ENCODE data around the gene PPIP5K1.
"Not testable (repeated sequence)": the region's sequence is repeated elsewhere in the genome, so short reads cannot be mapped to it uniquely, and the experiment has no call there.

DNA sequence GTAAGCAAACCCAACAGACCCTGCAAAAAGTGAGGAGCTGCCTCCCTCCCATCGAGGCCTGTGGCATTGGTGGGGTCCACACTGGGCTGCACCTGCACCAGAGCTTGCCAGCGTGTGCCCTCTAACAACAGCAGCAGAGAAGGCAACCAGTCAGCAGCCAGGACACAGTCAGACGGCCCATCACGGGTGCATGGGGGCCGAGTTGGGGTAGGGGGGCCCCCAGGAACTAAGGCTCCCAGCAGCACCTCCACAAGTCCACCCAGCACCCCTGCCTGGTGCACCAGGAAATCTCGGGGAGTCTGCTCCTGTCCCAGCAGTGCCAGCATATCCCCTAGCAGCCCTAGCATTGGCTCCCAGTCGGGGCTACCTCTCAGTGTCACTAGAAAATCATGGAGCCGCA is 27.7 kb upstream of the PPIP5K1 start:
- not testable (repeated sequence) for TF ChIP-seq EZH2 (IDR thresholded peaks at IDR 0.05; ENCODE audit: borderline replicate concordance, low read depth, low read length, poor library complexity, severe bottlenecking)
- TF ChIP-seq, protein P1, sequence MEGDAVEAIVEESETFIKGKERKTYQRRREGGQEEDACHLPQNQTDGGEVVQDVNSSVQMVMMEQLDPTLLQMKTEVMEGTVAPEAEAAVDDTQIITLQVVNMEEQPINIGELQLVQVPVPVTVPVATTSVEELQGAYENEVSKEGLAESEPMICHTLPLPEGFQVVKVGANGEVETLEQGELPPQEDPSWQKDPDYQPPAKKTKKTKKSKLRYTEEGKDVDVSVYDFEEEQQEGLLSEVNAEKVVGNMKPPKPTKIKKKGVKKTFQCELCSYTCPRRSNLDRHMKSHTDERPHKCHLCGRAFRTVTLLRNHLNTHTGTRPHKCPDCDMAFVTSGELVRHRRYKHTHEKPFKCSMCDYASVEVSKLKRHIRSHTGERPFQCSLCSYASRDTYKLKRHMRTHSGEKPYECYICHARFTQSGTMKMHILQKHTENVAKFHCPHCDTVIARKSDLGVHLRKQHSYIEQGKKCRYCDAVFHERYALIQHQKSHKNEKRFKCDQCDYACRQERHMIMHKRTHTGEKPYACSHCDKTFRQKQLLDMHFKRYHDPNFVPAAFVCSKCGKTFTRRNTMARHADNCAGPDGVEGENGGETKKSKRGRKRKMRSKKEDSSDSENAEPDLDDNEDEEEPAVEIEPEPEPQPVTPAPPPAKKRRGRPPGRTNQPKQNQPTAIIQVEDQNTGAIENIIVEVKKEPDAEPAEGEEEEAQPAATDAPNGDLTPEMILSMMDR (conservative IDR thresholded peaks at IDR 0.05; ENCODE audit: low read depth, low read length), result not testable (repeated sequence)
